Activated effector memory CD4-positive, alpha-beta T cell treated with Interleukin-2 at 50 U/mL for 16 hours (primary cell): ENCODE data around the gene AEBP1.

Experiments
- DNase-seq: peaks from one replicate; pipeline ENCODE4 v3.0.0-alpha.2; 2020

AEBP1 gene

DNA sequence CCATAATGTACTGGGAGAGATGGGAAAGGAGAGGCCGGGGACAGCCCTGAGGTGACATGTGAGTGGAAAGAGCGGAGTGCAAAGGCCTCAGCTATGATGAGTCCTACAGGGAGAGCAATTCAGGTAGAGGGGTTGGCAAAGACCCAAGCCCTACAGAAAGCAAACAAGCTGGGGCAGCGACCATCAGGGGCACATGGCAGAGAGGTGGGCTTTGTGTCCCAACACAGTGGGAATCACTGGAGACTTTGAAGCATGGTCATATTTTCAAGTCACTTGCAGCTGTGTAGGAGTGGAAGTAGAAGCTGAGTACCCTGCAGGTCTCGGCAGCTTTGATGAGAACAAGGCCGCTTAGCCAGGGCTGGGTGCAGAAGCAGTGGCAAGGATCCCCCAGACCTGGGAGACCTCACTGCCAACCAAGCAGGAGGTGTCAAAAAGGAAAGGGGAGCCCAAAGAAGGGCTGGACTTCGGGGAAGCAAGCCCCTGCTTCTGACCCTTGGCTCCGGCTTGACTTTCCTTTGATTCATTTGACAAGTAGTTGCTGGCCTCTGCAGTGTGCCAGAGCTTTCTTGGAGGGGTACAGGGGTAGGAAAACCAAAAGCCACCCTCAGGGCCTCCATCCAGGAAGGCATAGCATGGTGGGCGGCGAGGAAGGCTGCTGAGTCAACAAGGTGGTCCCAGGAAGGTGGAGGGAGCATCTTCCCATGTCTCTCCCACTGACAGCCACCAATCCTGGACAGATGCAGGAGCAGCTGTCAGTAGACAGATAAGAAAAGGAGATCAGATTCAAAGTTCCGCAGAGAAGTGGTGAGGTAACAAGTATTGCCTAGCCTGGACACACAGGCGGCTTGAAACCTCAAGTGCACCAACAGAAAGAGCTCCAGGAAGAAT, 36.8 kb upstream of the AEBP1 start:
- DNase-seq: no peak

DNA sequence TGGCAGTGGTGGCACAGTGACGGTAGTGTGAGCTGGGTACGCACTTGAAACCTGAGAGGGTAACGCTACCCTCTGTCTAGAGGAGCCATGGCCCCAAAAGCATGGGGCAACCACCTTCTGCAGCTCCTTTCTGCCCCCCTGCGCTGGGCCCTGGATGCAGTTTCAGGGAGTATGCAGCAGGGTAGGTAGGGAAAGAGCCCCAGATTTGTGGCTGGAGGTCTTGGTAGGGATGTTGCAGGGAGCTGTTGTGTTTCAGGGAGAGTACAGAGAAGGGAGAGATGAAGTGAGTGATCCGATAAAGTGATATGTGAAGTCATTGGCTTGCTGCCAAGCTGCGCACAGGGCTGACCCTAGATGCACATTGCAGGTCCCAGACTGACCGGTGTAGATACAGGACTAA, 36.1 kb upstream of the AEBP1 start:
- no peak for DNase-seq

DNA sequence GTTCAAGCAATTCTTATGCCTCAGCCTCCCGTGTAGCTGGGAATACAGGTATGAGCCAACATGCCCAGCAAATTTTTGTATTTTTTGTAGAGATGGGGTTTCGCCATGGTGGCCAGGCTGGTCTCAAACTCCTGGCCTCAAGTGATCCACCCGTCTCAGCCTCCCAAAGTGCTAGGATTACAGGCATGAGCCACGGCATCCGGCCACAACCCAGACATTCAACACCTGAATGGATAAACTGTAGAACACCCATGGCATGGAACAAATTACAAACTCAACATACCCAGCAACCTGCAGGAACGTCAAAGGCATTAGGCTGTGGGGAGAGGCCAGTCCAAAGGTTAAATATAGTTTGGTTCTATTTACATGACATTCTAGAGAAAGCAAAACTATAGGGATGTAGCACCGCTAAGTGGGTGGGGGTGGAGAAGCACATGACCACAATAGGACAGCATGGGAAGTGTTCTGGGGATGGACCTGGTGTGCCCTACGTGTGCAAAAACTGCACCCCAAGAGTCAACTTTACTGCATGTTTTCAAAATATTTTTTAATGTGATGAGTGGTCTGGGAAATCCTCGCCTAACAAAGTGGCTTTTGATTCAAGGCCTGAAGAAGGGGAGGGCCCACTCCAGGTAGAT, 32.3 kb upstream of the AEBP1 start:
- DNase-seq: no peak

DNA sequence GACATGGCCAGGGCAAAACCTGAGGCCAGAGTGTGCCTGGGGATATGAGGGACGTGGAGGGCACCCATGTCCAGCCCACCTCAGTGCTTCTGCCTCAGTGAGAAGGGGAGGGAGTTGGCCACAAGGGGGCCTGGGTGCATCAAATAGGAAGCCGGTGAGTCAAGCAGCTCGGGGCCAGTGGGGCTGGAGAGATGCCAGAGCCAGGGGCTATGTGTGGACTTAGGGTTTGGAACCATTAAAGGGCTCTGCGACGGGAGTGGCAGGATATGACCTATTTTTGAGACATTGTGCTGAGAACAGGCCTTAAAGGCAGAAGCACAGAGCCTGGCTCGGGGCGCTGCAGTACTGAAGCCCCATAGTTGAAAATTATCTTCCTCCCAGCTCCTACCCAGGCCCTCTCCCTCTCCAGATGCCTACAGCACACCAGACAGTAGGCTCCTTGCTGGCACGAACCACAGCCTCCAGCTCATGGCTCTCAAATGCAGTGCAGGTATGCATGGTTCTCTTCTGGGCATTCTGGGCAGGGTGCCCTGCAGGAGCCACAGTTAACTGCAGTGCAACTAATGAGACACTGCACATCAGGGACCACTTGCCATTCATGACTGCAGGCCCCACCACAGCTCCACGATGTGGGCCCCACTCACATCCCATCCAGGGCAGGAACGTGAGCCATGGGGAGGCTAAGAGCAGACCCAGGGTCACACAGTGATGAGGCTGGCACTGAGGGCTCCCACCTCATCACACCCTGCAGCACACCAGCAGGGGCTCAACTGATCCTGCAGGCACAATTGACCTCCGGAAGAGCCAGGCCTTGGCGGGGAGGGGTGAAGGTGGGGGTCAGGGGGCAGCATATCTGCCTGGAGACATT, 31.5 kb upstream of the AEBP1 start:
- no peak for DNase-seq

DNA sequence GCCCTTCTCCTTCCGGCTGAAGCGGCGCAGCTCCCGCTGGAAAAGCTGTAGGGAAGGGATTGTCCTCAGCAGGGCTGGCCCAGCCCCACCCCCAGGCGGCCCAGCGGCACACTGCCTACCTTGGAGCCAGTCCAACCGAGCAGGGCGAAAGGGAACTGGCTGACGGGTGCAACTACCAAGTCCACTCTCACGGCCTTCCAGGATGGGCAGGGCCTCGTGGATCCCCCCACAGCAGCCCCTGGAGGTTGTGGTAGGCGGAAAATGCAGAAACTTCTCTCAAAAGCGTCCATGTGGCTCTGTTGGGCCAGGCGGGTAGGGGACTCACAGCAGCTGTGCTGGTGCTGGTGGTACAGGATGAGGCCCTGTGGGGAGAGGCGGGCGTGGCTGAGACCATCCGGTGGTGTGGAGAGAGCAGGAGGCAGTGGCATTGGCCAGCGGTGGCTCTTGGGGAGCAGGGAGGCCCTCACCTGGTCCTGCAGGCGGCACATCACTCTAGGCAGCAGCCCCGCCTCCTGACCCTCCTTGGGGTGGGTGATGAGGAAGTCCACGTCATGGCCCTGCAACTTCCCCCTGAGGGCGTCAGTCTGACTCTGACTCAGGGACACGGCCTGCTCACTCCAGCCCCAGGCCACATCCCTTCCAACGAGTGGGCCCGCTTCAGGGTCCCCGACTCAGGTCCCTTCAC, 30.3 kb upstream of the AEBP1 start:
- DNase-seq: no peak

DNA sequence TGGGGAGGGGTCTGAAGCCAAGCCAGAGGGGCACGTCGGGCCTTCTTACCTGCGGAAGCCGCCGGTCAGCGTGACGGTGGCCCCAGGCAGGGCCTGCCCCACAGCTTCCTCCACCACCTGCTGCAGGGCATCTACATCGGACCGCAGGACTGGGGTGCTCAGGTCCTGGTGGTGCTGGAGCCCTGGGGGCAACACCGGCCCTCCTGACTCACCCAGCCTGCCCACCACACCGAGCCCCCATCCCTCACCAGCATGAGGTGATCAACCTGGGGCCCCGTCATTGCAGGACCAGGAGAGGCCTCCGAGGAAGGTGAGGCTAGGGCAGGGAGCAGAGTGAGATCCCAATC, 29.8 kb upstream of the AEBP1 start:
- DNase-seq: no peak

DNA sequence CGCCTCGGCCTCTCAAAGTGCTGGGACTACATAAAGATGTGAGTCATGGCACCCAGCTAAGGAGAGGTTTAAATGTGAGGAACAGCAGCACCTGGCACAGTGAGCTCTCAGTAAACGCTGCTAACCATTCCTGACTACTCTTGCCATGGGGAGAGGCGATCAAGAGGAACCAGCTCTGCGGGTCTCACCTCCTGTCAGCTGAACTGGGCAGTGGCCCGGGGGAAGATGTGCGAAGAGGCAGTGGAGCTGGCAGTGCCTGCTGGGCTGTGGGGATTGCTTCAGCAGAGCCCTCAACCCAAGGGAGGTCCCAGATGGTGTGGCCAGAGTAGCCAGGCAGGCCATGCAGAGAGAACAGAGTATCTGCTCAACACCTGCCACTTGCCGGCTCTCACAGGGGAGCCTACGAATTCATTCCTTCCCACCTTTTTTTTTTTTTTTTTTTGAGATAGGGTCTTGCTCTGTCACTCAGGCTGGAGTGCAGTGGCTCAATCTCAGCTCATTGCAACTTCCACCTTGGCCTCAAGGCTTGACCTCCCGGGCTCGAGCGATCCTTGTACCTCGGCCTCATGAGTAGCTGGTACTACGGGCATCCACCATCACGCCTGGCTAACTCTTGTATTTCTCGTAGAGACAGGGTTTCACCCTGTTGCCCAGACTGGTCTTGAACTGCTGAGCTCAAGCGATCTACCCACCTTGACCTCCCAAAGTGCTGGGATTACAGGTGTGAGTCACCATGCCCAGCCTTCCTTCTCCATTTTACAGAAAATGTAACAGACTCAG, 28.7 kb upstream of the AEBP1 start:
- no peak for DNase-seq

DNA sequence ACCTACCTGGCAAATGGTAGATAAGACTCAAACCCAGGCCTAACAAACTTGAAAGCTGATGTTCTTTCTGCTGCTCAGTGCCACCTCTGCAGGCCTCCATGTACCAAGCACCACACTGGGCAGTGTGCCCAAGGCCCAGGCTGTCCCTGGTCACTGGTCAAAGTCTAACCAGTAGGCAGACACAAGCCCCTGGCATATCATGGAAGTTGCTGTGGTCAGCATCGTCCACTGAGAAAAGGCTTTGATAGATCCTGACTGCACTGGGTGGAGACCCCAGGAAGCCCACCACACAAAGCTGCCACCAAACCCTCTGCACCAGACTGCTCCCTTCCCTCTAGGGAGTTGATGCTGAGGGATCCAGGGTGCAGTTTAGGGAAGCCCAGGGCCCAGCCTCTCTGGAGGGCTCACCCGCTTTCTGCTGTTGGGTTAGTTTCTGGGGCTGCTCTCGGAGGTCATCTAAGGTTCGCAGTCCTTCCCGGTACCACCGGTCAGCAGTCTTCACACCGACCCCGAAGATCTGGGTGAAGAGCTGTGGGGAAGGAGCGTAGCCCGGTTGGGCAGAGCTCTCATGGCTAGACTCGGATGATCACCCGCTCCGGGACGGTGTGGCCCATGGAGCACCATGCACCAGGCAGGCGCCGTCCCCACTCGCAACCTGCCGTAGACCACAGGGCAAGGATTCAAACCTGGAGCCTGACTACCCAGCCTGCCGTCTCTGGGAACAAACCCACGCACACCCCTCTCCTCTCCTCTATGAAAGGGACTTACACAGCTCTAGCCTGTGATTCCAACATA, 27.8 kb upstream of the AEBP1 start:
- DNase-seq: no peak

DNA sequence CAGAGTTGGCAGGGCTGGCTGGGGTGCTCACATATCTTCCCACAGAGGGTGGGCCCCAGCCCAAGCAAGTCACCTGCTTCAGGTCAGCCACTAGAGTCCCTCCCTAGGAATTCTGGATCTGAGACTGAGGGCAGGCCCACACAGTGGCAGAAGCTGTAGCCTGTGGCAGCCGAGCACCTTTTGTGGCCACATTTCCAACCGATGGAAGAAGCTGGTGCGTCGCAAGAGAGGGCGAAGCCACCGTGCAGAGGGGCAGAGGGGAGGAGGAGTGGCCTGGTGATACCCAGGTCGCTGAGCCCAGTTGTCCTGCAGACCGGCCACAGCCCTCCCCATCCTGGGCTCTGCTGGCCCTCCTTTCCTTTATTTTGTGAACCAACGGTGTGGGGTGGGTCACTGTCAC, 27.1 kb upstream of the AEBP1 start:
- DNase-seq: no peak

DNA sequence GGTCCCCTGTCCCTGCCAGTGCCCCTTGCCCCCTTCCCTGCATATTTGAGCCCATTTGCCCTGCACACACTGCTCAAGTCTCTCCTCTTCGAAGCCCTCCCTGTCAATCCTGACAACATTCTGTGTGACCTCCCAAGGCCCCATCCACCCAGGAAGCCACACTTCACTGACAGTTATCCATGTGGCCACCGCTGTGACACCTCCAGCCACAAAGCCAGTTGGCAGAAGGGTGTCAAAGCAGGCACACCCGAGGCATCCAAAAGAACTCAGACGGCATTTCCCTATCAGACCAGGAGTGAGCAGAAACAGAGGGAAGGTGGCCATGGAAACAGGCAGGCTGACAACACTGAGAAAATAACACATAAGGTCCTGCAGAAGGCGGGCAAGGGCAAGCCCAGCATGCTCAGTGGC, 26.5 kb upstream of the AEBP1 start:
- DNase-seq: no peak

DNA sequence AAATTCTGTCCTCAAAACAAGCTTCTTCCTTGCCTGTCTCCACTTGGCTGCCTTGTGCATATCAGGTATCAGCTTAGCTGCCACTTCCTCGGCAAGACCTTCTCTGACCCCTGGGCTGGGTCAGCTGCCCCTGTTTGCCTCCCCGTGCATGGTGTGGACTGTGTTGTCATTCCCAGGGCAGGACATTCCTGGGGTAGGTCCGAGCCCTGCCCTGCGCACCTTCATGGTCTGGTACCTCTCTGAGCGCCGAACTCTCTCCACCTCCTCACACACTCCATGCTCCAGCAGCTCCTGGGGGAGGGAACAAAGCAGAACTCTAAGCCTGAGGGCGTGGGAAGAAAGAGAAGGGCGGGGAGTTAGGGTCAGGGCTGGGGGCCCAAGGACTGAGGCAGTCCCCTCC, 25.6 kb upstream of the AEBP1 start:
- DNase-seq: no peak

DNA sequence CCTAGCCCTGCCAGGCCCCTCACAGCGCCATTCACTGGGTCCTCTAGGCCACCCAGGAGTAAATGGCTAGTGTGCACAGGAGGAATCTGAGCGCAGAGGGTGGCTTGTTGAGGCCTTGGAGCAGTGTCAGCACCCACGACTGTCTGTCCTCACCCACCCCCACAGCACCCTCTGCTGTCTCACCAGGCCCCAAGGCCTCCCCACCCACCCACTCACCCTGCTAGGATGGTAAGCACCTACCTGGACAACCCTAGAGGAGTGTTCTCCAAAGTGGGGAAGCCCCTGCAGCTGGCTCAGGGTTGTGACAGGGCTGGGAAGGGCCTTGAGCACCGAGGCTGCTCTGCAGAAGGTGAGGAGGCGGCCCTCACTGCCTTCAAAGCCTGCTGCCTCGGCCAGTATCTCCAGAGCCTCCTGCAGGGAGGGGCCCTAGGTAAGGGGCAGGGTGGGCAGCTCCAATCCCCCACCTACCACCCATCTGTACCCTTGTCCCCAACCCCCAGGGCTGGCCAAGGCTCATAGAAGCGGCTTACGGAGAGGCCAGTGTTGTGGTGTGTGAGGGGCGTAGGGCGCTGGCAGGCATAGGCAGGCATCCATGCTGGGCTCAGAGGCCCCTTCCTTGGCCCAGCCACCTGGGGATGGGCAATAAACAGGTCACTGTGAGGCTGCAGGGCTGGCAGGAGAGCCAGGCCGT, 24.7 kb upstream of the AEBP1 start:
- no peak for DNase-seq

DNA sequence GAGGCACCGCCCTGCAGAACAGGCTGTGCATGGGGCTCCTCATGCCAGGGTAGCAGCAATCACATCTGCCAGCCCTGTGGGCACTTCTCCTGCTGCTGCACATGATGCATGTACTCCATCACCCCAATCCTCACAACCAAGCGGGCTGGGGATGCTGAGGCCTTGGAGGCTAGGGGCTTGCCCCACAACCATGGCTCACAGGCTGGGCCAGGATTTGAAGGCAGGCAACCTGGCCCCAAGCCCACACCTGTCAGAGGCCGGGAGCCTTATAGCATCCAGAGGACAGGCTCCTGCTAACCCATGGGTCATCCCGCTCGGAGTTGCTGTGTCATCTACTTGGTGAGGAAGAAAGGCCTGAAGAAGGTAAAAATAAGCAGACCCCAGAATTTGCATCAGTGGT, 24.0 kb upstream of the AEBP1 start:
- DNase-seq: no peak

DNA sequence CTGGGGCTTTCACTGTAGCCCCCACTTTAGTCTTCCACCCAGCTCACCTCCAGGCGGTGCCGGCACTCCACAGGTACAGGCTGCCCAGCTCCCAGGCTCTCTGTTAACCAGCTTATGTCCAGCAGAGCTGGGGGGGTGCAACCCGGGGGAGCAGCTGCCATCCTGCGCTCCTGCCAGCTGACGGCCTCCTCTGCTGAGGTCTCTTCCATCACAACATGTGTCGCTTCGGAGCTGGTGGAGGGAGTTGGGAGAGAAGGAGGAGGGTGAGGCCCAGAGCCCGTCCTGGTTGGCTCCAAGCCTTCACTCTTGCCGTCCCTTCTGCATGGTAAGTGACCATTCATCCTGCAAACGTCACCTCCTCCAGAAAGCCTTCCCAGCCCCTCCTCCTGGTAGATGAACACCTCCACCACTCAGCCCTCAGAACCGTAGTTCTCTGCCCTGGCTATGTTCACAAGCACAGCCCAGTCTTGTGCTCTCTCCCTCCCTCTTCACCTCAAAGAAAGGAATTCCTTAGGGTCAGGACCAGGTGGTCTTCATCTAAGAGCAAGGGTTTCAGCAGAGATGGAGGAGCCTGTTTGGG, 23.4 kb upstream of the AEBP1 start:
- no peak for DNase-seq

DNA sequence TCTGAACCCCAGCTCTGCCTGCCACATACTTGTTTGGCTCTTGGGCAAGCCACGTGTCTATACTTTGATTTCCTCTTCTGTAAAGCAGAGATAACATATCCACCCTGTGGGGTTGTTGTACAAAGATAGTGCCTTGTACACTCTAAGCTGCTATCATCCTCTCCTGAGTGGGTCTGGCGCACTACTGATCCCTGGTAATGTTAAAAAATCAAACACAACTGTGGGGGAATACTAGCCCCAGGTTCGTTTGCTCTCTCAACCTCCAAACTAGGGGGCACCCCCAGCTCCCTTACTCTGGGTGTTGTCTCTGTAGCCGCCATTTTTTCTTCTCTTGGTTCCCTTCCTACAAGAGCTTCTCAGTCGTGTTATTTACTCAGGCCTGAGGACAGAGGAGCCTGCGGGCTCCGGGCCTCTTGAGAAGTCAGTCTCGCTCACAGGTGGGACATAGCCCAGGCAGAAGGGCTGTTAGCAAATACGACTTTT, 22.8 kb upstream of the AEBP1 start:
- DNase-seq: no peak

DNA sequence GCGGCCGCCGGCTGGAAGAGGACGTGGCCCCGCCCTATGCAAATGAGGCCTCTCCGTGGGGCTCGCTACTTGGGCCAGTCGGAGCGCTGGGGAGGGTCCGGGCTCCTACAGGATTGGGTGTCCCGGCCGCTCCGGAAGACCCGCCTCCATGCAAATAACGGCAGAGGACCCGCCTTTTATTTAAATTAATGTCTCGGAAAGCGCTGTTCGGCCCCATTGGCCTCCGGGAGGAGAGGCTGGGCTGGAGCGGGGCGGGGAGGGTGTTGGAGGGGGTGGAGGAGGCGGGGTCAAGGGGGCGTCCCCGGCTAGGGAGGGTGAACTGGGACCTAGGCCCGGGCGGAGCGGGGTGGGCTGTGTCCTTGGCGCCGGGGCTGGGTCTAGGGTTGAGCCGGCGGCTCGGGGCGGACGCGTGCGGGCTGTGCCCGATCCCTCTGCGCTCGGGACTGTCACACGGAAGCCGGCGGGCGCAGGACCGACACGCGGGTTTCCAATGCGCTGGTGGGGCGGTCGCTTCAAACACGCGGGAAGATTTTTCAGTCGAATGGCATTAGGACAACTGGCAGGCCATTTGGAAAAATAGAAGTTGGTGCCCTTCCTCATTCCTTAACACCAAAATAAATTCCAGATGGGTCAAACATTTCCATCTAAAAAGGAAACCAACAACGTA, 21.5 kb upstream of the AEBP1 start:
- peak; percentile 98 for DNase-seq

DNA sequence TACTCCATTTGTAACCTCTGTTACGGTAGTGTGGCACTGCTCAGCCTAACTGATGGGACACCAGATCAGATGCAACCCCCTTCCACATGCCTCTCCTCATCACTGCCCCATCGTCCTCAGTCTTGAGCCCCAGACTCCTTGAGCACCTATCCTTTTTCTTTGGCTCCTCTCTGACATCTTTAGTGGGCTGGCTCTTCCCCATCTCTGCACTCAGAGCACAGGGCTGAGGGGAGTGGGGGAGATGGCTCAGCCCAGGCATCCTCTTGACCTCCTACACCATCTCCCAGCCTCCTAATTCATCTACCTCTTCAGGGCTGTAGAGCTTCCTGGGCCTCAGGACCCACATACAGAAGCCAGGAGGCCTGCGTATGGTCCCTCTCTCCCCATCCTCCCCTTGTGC, 20.3 kb upstream of the AEBP1 start:
- no peak for DNase-seq

DNA sequence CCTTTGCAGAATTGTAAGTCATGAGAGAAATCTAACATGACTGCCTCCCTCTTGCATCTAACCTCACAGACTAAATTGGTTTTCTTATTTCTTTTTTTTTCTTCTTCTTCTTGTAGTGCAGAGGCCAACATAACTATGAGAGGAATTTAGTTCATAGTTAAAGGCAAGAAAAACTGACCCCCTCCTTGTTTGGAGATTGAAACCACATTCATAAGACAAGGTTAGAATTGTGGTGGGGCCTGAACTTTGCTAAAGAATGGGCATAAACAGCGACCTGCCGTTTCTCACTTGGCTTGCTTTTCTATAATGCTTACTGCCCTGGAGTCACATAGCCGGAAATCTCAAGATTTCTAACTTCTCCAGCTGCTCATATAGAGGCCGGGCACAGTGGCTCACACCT, 19.4 kb upstream of the AEBP1 start:
- DNase-seq: no peak

DNA sequence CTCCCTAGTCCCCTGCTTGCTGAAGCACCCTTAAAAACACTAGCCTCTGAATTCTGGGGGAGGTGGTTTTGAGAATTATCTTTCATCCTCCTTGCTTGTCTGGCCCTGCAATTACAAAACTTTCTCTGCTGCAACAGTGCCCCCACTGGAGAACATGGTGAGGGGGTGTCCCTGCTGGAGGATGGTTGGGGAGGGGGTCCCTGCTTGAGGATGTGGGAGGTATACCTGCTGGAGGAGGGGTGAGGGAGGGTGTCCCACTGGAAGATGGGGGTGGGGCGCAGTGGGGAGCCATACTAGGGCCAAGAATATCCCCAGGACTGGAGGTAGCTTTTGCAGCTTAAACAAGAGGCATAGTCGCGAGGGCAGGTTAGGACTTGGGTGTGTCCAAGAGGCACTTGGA, 18.6 kb upstream of the AEBP1 start:
- no peak for DNase-seq

DNA sequence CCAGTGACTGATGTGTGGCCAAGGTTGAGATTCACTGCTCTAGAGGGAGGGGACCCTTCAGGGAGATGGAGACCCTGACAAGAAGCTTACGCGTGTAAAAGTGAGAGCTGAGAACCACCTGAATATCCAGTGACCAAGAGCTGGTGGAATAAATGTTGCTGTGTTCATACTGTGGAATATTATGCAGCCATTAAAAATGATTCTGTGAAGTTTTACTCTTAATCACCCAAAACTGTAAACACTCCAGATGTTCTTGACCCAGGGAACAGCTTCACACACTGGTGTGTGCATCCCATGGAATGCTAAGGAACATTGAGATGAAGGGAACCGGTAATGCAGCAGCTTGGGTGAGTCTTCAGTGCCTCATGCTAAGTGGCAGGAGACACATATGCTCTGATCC, 17.5 kb upstream of the AEBP1 start:
- no peak for DNase-seq
